HepG2 (cell line): ENCODE data around the gene FSCN2. TPM values are rescaled to one million over a fixed set of nuclear protein-coding genes. Genes with fewer than 3 reads are reported as not detected.

Source experiments
- ATAC-seq: fragments of 200-7000 bp; cut with Tn5 transposase; 3 replicates; pipeline ENCODE4 v1.9.1; 2020; ENCODE audit warnings: mild to moderate bottlenecking, moderate library complexity
- BruUV-seq: library from RNA; stranded (reverse); fragments of 400-500 nt; replicated peaks from 2 replicates; lab custom pipeline; 2021; lab: Mats Ljungman, UMichigan
- CTCF ChIA-PET: fragments of 300-600 bp; formaldehyde crosslinking; extraction: SDS; loops from one replicate; lab custom pipeline; 2021; ENCODE audit warnings: low total read pairs, inconsistent platforms, low intra/inter-chr PET ratio; lab: Yijun Ruan, JAX
- POLR2A ChIA-PET: fragments of 350-600 bp; sonication (Branson Sonifier 250); formaldehyde crosslinking; loops from one replicate; lab custom pipeline; 2020; ENCODE audit warnings: antibody characterized with exemption, inconsistent platforms; lab: Yijun Ruan, JAX
- DNase-seq: peaks from one replicate; pipeline ENCODE4 v3.0.0-alpha.2; 2015; ENCODE audit warnings: low spot score
- FAIRE-seq: peaks from 3 replicates; lab custom pipeline; 2011; peaks lifted over from hg19 to GRCh38; lab: Jason Lieb, UNC
- H2AFZ ChIP-seq: one replicate; pipeline ENCODE4 v1.6.1; 2011; ENCODE audit warnings: low read length, inconsistent platforms
- H3K27ac ChIP-seq: fragments of 300-600 bp; 3 replicates; pipeline ENCODE4 v1.8.0; 2011; ENCODE audit warnings: mixed run types, mild to moderate bottlenecking, mixed read lengths, low read length, inconsistent platforms; ENCODE audit not compliant: insufficient read depth; ENCODE audit errors: extremely low read length
- H3K27me3 ChIP-seq, 2 experiments: fragments of 200-600 bp in 1 of 2; 2 replicates in 1 of 2; 3 replicates in 1 of 2; pipeline versions ENCODE4 v1.6.0 to v1.8.0; 2011; ENCODE audit warnings: low read length in 2 of 2, mild to moderate bottlenecking in 2 of 2, moderate library complexity in 2 of 2, inconsistent platforms in 1 of 2; ENCODE audit not compliant: insufficient read depth in 2 of 2, control insufficient read depth in 1 of 2
- H3K36me3 ChIP-seq, 2 experiments: fragments of 200-600 bp in 1 of 2; replicated peaks in 1 of 2; 2 replicates in 1 of 2; 3 replicates in 1 of 2; pipeline versions ENCODE4 v1.5.1 to v1.8.0; 2011; ENCODE audit warnings: low read length in 2 of 2, inconsistent platforms in 1 of 2; ENCODE audit not compliant: insufficient read depth in 2 of 2, control insufficient read depth in 1 of 2
- H3K4me1 ChIP-seq: 2 replicates; pipeline ENCODE4 v1.5.1; 2012; ENCODE audit warnings: low read length, inconsistent platforms; ENCODE audit not compliant: insufficient read depth
- H3K4me2 ChIP-seq: 2 replicates; pipeline ENCODE4 v1.6.0; 2011; ENCODE audit warnings: low read depth, low read length, inconsistent platforms
- H3K4me3 ChIP-seq, 3 experiments: fragments of 200-600 bp in 1 of 3; sonication (generic), shearing (Covaris generic) in 1 of 3; replicated peaks in 1 of 3; 2 replicates each; pipeline ENCODE4 v1.5.1; 2011 to 2016; ENCODE audit warnings: low read length in 3 of 3, inconsistent platforms in 2 of 3, low read depth in 2 of 3, mild to moderate bottlenecking in 2 of 3, control low read depth in 1 of 3, mixed read lengths in 1 of 3; ENCODE audit not compliant: insufficient read depth in 1 of 3
- H3K79me2 ChIP-seq: one replicate; pipeline ENCODE4 v1.6.1; 2011; ENCODE audit warnings: low read length, inconsistent platforms; ENCODE audit not compliant: insufficient read depth
- H3K9ac ChIP-seq: 2 replicates; pipeline ENCODE4 v1.6.0; 2011; ENCODE audit warnings: mild to moderate bottlenecking, low read depth, low read length, inconsistent platforms; ENCODE audit not compliant: insufficient read depth
- H3K9me3 ChIP-seq: 2 replicates; pipeline ENCODE4 v1.5.1; 2012; ENCODE audit warnings: mild to moderate bottlenecking, low read length
- H4K20me1 ChIP-seq: 2 replicates; pipeline ENCODE4 v1.6.0; 2011; ENCODE audit warnings: inconsistent platforms, mild to moderate bottlenecking, low read length, moderate library complexity; ENCODE audit not compliant: insufficient read depth
- BATF2 ChIP-seq: sonication (generic); formaldehyde crosslinking; IDR thresholded peaks from 2 replicates; pipeline ENCODE4 v1.8.0; 2022; ENCODE audit warnings: mild to moderate bottlenecking, missing genetic modification reagents, moderate library complexity
- CREB3 ChIP-seq: sonication (generic); formaldehyde crosslinking; IDR thresholded peaks from 2 replicates; pipeline ENCODE4 v1.5.0; 2020; ENCODE audit warnings: missing genetic modification reagents
- DNMT3B ChIP-seq: conservative IDR thresholded peaks from 2 replicates; pipeline ENCODE4 v1.6.1; 2016; ENCODE audit warnings: missing biosample characterization, control low read depth
- FLYWCH1 ChIP-seq: sonication (generic); formaldehyde crosslinking; IDR thresholded peaks from 2 replicates; pipeline ENCODE4 v1.8.1; 2023; ENCODE audit warnings: mild to moderate bottlenecking, missing genetic modification reagents
- HINFP ChIP-seq: sonication (generic); formaldehyde crosslinking; IDR thresholded peaks from 2 replicates; pipeline ENCODE4 v1.4.0; 2020; ENCODE audit warnings: low read depth, mild to moderate bottlenecking, missing genetic modification reagents
- HNF4A ChIP-seq: sonication (generic); formaldehyde crosslinking; IDR thresholded peaks from 2 replicates; pipeline ENCODE4 v1.4.0; 2020; ENCODE audit warnings: missing genetic modification reagents
- HOXD1 ChIP-seq: sonication (generic); formaldehyde crosslinking; IDR thresholded peaks from 2 replicates; pipeline ENCODE4 v1.5.0; 2020; ENCODE audit warnings: missing genetic modification reagents
- MED8 ChIP-seq: sonication (generic); formaldehyde crosslinking; IDR thresholded peaks from 2 replicates; pipeline ENCODE4 v1.8.1; 2023; ENCODE audit warnings: mild to moderate bottlenecking, missing genetic modification reagents; ENCODE audit not compliant: insufficient replicate concordance
- PCBP1 ChIP-seq: fragments of 200-400 bp; formaldehyde crosslinking; IDR thresholded peaks from 2 replicates; pipeline ENCODE4 v1.6.1; 2017; ENCODE audit warnings: mild to moderate bottlenecking, low read depth, low read length, borderline replicate concordance
- RBM39 ChIP-seq: fragments of 200-400 bp; formaldehyde crosslinking; IDR thresholded peaks from one replicate; pipeline ENCODE4 v1.6.1; 2018; ENCODE audit warnings: antibody characterized with exemption, mild to moderate bottlenecking, low read depth, low read length; ENCODE audit not compliant: poor library complexity, severe bottlenecking
- TCF7L2 ChIP-seq: IDR thresholded peaks from 2 replicates; pipeline ENCODE4 v1.6.1; 2011; ENCODE audit warnings: mild to moderate bottlenecking, low read depth, low read length, moderate library complexity
- TFDP1 ChIP-seq: IDR thresholded peaks from 2 replicates; pipeline ENCODE4 v1.6.1; 2016; ENCODE audit warnings: missing compliant biosample characterization, missing genetic modification reagents, borderline replicate concordance
- TIGD3 ChIP-seq: sonication (generic); formaldehyde crosslinking; IDR thresholded peaks from 2 replicates; pipeline ENCODE4 v1.5.1; 2020; ENCODE audit warnings: mild to moderate bottlenecking, missing genetic modification reagents, borderline replicate concordance
- ZBTB20 ChIP-seq: sonication (generic); formaldehyde crosslinking; IDR thresholded peaks from 2 replicates; pipeline ENCODE4 v1.8.1; 2023; ENCODE audit warnings: missing genetic modification reagents, low read depth, mild to moderate bottlenecking, borderline replicate concordance
- ZMAT3 ChIP-seq: sonication (generic); formaldehyde crosslinking; conservative IDR thresholded peaks from 2 replicates; pipeline ENCODE4 v1.7.0; 2021; ENCODE audit warnings: missing genetic modification reagents
- ZNF546 ChIP-seq: sonication (generic); formaldehyde crosslinking; conservative IDR thresholded peaks from 2 replicates; pipeline ENCODE4 v1.8.1; 2023; ENCODE audit warnings: mild to moderate bottlenecking, missing genetic modification reagents
- ZSCAN5A ChIP-seq: sonication (generic); formaldehyde crosslinking; IDR thresholded peaks from 2 replicates; pipeline ENCODE4 v1.8.0; 2022; ENCODE audit warnings: mild to moderate bottlenecking, missing genetic modification reagents, borderline replicate concordance
- whole genome bisulfite sequencing: methylation state at CpG from one replicate; pipeline ENCODE4 v1.1.6; 2017; ENCODE audit warnings: low lambda C conversion rate; 5-methylcytosine and 5-hydroxymethylcytosine counted together
- in situ Hi-C: cut with HindIII; loops from 2 replicates; pipeline ENCODE4 v1.10.0; 2017; ENCODE audit warnings: low pct_unique_long_range_greater_than_20kb; ENCODE audit not compliant: extremely low pct_ligation_motif_present
- intact Hi-C: fragments of 100-400 bp; cut with micrococcal nuclease; formaldehyde crosslinking; loops from one replicate; pipeline ENCODE4 v1.10.0; 2022; ENCODE audit not compliant: unreplicated experiment
- polyA plus RNA-seq, 8 experiments: library from polyadenylated mRNA; depleted of rRNA in 3 of 8; stranded (reverse) in 7 of 8; unstranded in 1 of 8; fragments of >200 nt; fragmentation: Illumina TruSeq in 4 of 8; extraction: Trizol in 4 of 8; gene quantifications; 2 replicates each; pipeline versions ENCODE4 v1.2.1 to v1.2.3, GENCODE V29; 2011 to 2016; ENCODE audit warnings: low read depth in 4 of 8, missing spikeins in 1 of 8, mixed read lengths in 1 of 8; ENCODE audit not compliant: insufficient read depth in 1 of 8
- total RNA-seq, 5 experiments: library from RNA; depleted of rRNA; stranded (reverse); fragments of >200 nt; fragmentation: Illumina TruSeq; extraction: Trizol; gene quantifications; 2 replicates each; pipeline ENCODE4 v1.2.3, GENCODE V29; 2016; ENCODE audit warnings: low read depth in 1 of 5

The FSCN2 gene
- total and polyA plus RNA-seq, 2 of the 13 experiments (the other 11 are each of a cell fraction or from before 2014, with no cell fraction given), result 0.09 TPM; not detected in 1

- intact Hi-C loops, result loop anchor here (1.0 to 5.0 kb wide), 3 partner anchors 82 to 231 kb away; partner anchors contain the start of gene SLC38A10
- Histone ChIP-seq H3K4me3 (peak overlapping the region in 1 of 3 experiments; percentile 62; a peak in 1 of 6 replicates), H2AFZ (no peak overlapping the region), H3K79me2 (no peaks in the 10 kb centered on the region), H3K27ac (no peak overlapping the region), H3K27me3 (peaks cover 5 to 44% of the 10 kb centered on the region in 2 experiments; a peak in 4 of 5 replicates), H3K4me1 (peaks cover 56% of the 10 kb centered on the region), H3K9me3 (no peaks in the 10 kb centered on the region), H3K9ac (no peak overlapping the region), H3K36me3 (no peaks in the 10 kb centered on the region), H4K20me1 (no peaks in the 10 kb centered on the region), H3K4me2 (peak overlapping the region; percentile 72)
- ChIA-PET POLR2A (interaction anchor here (1.4 to 1.6 kb wide), 3 partner anchors 99 to 245 kb away, joined by 3 to 5 read pairs (median 4); partner anchors contain the start of gene TEPSIN), CTCF (interaction anchor here (1.2 to 1.5 kb wide), 5 partner anchors 43 to 231 kb away, joined by 6 to 17 read pairs (median 6); no protein-coding TSS in a partner anchor)
- DNase-seq (no peak), FAIRE-seq (no peak), ATAC-seq (no peak)
- in situ Hi-C loops, result loop anchor here (5.0 kb wide), 2 partner anchors 182 to 227 kb away; no protein-coding TSS in a partner anchor
- WGBS, result 60% methylated on average over 1 of the region's 32 CpGs
- BruUV-seq, result no TSS peak
- TF ChIP-seq ZBTB20 (CRISPR knock-in tag), result no peak
- TF ChIP-seq PCBP1, result peak; percentile 44; the same call in 1 of the 2 replicates
- TF ChIP-seq TFDP1 (CRISPR knock-in tag), result no peak
- no peak for TF ChIP-seq HOXD1 (CRISPR knock-in tag)
- TF ChIP-seq HNF4A (CRISPR knock-in tag), result no peak
- TF ChIP-seq CREB3 (CRISPR knock-in tag), result no peak
- no peak for TF ChIP-seq DNMT3B
- TF ChIP-seq HINFP (CRISPR knock-in tag), result no peak
- TF ChIP-seq BATF2 (CRISPR knock-in tag), result no peak
- peak; percentile 19 for TF ChIP-seq RBM39
- TF ChIP-seq TCF7L2, result no peak
- no peak for TF ChIP-seq ZSCAN5A
- no peak for TF ChIP-seq TIGD3
- TF ChIP-seq MED8, result peak; percentile 27
- TF ChIP-seq ZNF546 (CRISPR knock-in tag), result 0 out of 2 replicates have a peak, but pooled peaks have one; percentile 6
- no peak for TF ChIP-seq ZMAT3 (CRISPR knock-in tag)
- TF ChIP-seq FLYWCH1 (CRISPR knock-in tag), result 0 out of 2 replicates have a peak, but pooled peaks have one; percentile 35
These were observed 44.3 kb upstream of the FSCN2 start for GRCh38 chr17:81483862-81484194.
